ENCODE results near the gene KIF1A.
A peak's percentile ranks its signal among the peaks of the same experiment; 100 is the strongest.

GRCh38 chr2:240820607-240821428 lies 799 bp upstream of the KIF1A start:
- TF ChIP-seq JUN (IDR thresholded peaks at IDR 0.05; ENCODE audit: borderline replicate concordance, insufficient read depth, insufficient read length, low read depth): no peak
- peak; percentile 94 for TF ChIP-seq EZH2 (IDR thresholded peaks at IDR 0.05; ENCODE audit: borderline replicate concordance, low read depth, low read length, severe bottlenecking)
- TF ChIP-seq, protein P1, sequence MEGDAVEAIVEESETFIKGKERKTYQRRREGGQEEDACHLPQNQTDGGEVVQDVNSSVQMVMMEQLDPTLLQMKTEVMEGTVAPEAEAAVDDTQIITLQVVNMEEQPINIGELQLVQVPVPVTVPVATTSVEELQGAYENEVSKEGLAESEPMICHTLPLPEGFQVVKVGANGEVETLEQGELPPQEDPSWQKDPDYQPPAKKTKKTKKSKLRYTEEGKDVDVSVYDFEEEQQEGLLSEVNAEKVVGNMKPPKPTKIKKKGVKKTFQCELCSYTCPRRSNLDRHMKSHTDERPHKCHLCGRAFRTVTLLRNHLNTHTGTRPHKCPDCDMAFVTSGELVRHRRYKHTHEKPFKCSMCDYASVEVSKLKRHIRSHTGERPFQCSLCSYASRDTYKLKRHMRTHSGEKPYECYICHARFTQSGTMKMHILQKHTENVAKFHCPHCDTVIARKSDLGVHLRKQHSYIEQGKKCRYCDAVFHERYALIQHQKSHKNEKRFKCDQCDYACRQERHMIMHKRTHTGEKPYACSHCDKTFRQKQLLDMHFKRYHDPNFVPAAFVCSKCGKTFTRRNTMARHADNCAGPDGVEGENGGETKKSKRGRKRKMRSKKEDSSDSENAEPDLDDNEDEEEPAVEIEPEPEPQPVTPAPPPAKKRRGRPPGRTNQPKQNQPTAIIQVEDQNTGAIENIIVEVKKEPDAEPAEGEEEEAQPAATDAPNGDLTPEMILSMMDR (IDR thresholded peaks at IDR 0.05; ENCODE audit: extremely low read depth in 1 of 2, insufficient read depth in 1 of 2, low read depth in 1 of 2, low read length in 2 of 2): no peak
- no peak for TF ChIP-seq POLR2AphosphoS5 (IDR thresholded peaks at IDR 0.05; ENCODE audit: insufficient read depth, low read depth, low read length)
- TF ChIP-seq POLR2A (IDR thresholded peaks at IDR 0.05; ENCODE audit: low read depth, low read length): no peak
- TF ChIP-seq MAX (IDR thresholded peaks at IDR 0.05; ENCODE audit: insufficient read depth, insufficient read length): no peak
- TF ChIP-seq GATA2 (IDR thresholded peaks at IDR 0.05; ENCODE audit: insufficient read depth, insufficient read length, low read depth, low read length): no peak

All from endothelial cell of umbilical vein (primary cell).